HG03095 (cell line): ENCODE measurements around the gene NPNT.

Source experiments
- ATAC-seq: cut with Tn5 transposase; IDR thresholded peaks from one replicate; pipeline ENCODE4 v1.9.1; 2021; ENCODE audit warnings: moderate library complexity; ENCODE audit not compliant: unreplicated experiment

The NPNT gene

GRCh38 chr4:105911426-105911825 is 16.2 kb downstream of the NPNT start:
- ATAC-seq, result no peak

- ATAC-seq, result no peak
Observed at GRCh38 chr4:105912633-105913032, 17.4 kb downstream of the NPNT start.

DNA sequence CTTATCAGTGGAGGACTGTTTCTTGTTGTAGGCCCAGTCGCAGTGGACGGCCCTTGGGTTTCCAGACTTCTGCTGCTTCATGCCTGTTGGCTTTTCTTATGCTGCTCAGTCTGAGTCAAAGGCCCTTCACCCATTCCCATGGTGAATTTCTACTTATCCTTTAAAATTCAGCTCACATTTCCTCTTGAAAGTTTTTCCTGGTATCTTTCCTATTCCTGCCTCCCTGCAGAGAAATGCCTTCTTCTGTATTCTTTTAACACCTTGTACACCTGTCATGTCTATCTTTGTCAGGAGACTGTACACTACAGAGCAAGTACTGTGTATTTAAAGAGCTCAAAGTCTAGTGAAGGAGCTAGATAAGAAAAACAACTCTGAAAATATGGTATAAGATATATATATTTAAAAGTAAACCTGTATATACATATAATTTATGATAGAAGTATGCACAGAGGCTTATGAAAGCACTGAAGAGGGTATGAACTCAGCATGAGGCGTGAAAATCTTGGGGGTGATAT is 22.0 kb downstream of the NPNT start:
- no peak for ATAC-seq

DNA sequence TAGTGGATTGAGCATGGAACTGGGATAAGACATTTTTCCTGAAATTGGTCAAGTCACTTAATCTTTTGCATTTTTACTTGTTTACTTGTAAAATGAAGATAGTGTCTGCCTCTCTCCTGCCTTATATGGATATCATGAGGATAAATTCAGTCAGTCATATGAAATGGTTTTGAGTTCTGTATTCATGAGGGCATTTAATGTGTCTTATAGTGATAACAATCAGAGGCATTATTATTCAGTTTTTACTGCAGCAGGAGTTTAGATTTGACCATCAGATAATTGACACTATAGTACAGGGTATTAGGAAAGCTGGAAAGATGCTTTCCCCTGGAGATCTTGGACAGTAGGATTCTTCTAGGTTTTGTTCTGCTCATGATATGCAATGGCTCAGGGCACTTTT is 26.0 kb downstream of the NPNT start:
- no peak for ATAC-seq

GRCh38 chr4:105923497-105924238 is 28.4 kb downstream of the NPNT start:
- no peak for ATAC-seq

GRCh38 chr4:105924341-105924740 is 29.1 kb downstream of the NPNT start:
- ATAC-seq, result no peak

DNA sequence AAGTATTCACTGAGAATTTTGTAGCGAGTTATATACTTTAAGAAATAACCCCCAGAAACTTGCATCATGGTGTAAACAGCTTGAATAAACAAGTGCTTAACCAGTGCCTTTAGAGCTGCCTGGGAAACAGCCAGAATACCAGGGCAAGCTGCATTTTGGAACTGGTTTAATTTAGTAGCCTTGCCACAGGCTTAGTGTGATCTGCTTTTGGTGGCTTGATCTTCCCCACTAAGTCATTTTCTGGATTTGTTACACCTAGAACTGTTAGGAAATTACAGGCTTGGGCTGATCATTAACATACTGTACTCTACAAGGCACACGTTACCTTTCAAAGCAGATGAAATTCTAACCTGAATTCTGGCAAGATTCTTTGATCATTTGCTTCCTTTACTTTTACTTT is 35.4 kb downstream of the NPNT start:
- ATAC-seq, result no peak

- ATAC-seq, result peak; percentile 55
Observed at GRCh38 chr4:105933083-105933482, 37.8 kb downstream of the NPNT start.

DNA sequence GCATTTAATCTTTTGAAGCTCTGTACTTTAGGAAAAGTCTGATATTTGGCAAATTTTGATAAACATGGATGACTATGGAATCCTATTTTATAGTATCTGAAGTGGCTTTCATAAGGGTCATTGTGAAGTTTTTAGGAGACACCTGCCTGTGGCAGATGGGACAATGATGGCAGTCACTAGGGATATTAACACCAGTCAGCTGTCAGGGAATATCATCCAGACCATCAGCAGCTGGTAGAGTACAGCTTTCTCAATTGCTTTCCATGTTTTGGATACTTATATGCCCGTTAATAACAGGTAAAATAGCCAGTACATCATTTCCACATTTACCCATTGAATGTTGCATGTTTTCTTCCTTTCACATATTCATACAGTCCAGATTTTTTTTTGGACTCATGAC is 39.1 kb downstream of the NPNT start:
- no peak for ATAC-seq

DNA sequence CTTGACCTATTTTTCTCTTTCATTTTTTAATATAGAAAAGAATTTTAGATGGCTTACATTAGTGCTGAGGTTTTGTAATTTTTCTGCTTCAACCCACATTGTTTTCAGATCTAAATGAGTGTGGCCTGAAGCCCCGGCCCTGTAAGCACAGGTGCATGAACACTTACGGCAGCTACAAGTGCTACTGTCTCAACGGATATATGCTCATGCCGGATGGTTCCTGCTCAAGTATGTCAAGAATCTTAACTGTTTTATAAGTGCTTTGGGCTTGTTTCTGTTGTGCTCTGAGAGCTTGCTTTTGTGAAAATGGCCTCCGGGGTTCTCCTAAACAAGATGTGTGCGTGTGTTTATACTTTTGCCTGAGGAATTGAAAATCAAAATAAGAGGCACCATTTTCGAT is 41.6 kb downstream of the NPNT start:
- ATAC-seq, result no peak

GRCh38 chr4:105937759-105938158 is 42.5 kb downstream of the NPNT start:
- ATAC-seq, result no peak

- ATAC-seq, result no peak
Observed at GRCh38 chr4:105943234-105943633, 48.0 kb downstream of the NPNT start.

- no peak for ATAC-seq
Observed at GRCh38 chr4:105944540-105944939, 49.3 kb downstream of the NPNT start.

GRCh38 chr4:105946771-105947170 is 51.5 kb downstream of the NPNT start:
- no peak for ATAC-seq

- no peak for ATAC-seq
Observed at GRCh38 chr4:105950701-105951100, 55.4 kb downstream of the NPNT start.

DNA sequence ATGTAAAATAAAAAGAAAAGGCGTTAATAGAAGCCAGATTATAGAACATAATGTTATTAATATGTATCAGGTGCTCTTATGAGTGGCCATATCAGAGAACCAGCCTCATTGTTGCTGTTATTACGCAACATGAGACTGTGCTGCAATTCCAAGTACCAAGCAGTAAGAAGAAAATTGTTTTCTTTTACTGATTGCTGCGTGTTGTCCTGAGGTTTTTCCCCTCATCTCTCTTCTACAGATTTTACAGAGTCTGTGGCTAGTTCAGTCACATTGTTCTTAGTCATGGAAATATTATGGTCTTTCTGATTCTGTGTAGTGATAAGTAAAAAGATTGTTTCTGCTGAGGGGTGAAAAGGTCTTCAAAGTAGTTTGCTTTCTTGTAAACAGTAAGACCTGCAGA is 55.9 kb downstream of the NPNT start:
- ATAC-seq, result no peak

- no peak for ATAC-seq
Observed at GRCh38 chr4:105952591-105952990, 57.3 kb downstream of the NPNT start.

DNA sequence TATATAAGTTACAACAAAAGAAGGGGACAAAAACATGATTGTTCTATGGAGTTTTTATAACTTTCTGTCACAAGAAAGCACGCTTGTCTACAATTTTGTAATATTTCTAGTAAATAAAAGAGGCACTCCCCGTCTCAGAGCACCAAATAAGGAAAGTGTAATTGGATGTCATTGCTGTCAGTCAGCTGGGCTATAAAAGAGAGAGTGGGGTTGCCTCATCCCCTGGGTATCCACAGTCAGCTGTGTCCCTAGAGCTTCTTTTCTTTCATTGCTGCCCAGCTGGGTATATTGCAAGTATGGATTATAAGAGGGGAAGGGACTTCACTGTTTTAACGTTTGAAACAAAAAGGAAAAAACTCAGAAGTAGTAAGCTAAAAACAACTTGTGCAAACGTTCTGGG is 61.3 kb downstream of the NPNT start:
- ATAC-seq, result no peak

DNA sequence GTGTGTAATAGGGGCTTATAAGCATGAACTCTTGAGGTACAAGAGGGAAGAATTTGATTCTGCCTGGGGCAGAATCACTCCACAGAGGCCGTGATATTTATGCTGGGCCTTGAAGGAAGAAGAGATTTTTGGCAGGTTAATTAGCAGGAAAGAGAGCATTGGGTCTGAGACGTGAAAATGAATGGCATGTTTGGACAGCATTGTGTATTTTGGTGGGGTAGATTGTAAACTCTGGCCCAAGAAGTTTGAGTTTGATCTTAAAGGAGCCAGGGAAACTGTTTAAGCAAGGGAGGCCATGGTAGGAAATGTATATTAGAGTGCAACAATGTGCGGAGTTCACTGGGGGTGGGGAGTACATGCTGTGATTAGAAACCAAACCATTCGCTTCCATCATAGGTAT is 62.4 kb downstream of the NPNT start:
- no peak for ATAC-seq

- ATAC-seq, result no peak
Observed at GRCh38 chr4:105963461-105964400, 68.5 kb downstream of the NPNT start.

- ATAC-seq, result no peak
Observed at GRCh38 chr4:105965183-105965800, 70.0 kb downstream of the NPNT start.
